K562 (cell line): ENCODE results near the gene CAB39. TPM values are rescaled to one million over a fixed set of nuclear protein-coding genes. Genes with fewer than 3 reads are reported as not detected.

Experiments used
- ATAC-seq: fragments of 200-7000 bp; cut with Tn5 transposase; 3 replicates; pipeline ENCODE4 v1.9.1; 2020; ENCODE audit warnings: moderate library complexity
- BruUV-seq: library from RNA; stranded (reverse); fragments of 400-500 nt; replicated peaks from 2 replicates; lab custom pipeline; 2021; lab: Mats Ljungman, UMichigan
- CTCF ChIA-PET: fragments of 300-600 bp; formaldehyde crosslinking; extraction: SDS; loops from one replicate; lab custom pipeline; 2021; ENCODE audit warnings: low intra/inter-chr PET ratio; lab: Yijun Ruan, JAX
- POLR2A ChIA-PET: fragments of 300-600, 350-650 bp; sonication (Branson Sonifier 250); formaldehyde crosslinking; extraction: SDS; loops from one replicate; lab custom pipeline; 2021; ENCODE audit warnings: antibody characterized with exemption, inconsistent platforms; lab: Yijun Ruan, JAX
- DNase-seq, 4 experiments: peaks; one replicate each; pipeline versions ENCODE4 v3.0.0 to v3.0.0-alpha.2; 2011 to 2018; ENCODE audit warnings: low spot score in 3 of 4, mixed read lengths in 3 of 4; ENCODE audit errors: extremely low read depth in 1 of 4
- FAIRE-seq: peaks from 2 replicates; lab custom pipeline; 2011; peaks lifted over from hg19 to GRCh38; lab: Jason Lieb, UNC
- H2AFZ ChIP-seq: 2 replicates; pipeline ENCODE4 v1.6.0; 2011; ENCODE audit warnings: low read depth, low read length, control low read depth, inconsistent platforms
- H3K27ac ChIP-seq: fragments of 200-600 bp; 3 replicates; pipeline ENCODE4 v1.8.0; 2011; ENCODE audit warnings: low read depth, mild to moderate bottlenecking, control low read depth, inconsistent platforms, low read length, moderate library complexity, mixed read lengths; ENCODE audit errors: extremely low read depth
- H3K27me3 ChIP-seq, 2 experiments: fragments of 300-600 bp in 1 of 2; 2 replicates in 1 of 2; 3 replicates in 1 of 2; pipeline versions ENCODE4 v1.6.0 to v1.8.0; 2011; ENCODE audit warnings: inconsistent platforms in 2 of 2, low read length in 2 of 2, mild to moderate bottlenecking in 1 of 2, mixed read lengths in 1 of 2, moderate library complexity in 1 of 2; ENCODE audit not compliant: control insufficient read depth in 2 of 2, insufficient read depth in 2 of 2
- H3K36me3 ChIP-seq: fragments of 300-600 bp; 3 replicates; pipeline ENCODE4 v1.8.0; 2011; ENCODE audit warnings: mild to moderate bottlenecking, low read length, inconsistent platforms; ENCODE audit not compliant: control insufficient read depth, insufficient read depth
- H3K4me1 ChIP-seq, 2 experiments: fragments of 200-600 bp in 1 of 2; replicated peaks in 1 of 2; 2 replicates in 1 of 2; 3 replicates in 1 of 2; pipeline versions ENCODE4 v1.5.1 to v1.8.0; 2011; ENCODE audit warnings: inconsistent platforms in 2 of 2, low read length in 2 of 2, mild to moderate bottlenecking in 1 of 2, mixed read lengths in 1 of 2, moderate library complexity in 1 of 2; ENCODE audit not compliant: control insufficient read depth in 2 of 2, insufficient read depth in 2 of 2
- H3K4me2 ChIP-seq: 2 replicates; pipeline ENCODE4 v1.6.1; 2011; ENCODE audit warnings: low read length, control low read depth, inconsistent platforms, mixed read lengths; ENCODE audit not compliant: insufficient read depth
- H3K4me3 ChIP-seq: fragments of 200-600 bp; sonication (generic), shearing (Covaris generic); 2 replicates; pipeline ENCODE4 v1.5.1; 2016; ENCODE audit warnings: control low read depth, inconsistent platforms
- H3K79me2 ChIP-seq: fragments of 200-600 bp; 3 replicates; pipeline ENCODE4 v1.8.0; 2011; ENCODE audit warnings: low read length, inconsistent platforms; ENCODE audit not compliant: control insufficient read depth, insufficient read depth
- H3K9ac ChIP-seq, 2 experiments: 2 replicates each; pipeline versions ENCODE4 v1.6.0 to v1.6.1; 2011; ENCODE audit warnings: low read depth in 2 of 2, low read length in 2 of 2, control low read depth in 1 of 2, inconsistent platforms in 1 of 2, mild to moderate bottlenecking in 1 of 2, mixed read lengths in 1 of 2; ENCODE audit not compliant: insufficient read depth in 1 of 2
- H3K9me1 ChIP-seq: one replicate; pipeline ENCODE4 v1.6.0; 2011; ENCODE audit warnings: inconsistent platforms, mild to moderate bottlenecking, low read length, moderate library complexity; ENCODE audit not compliant: control insufficient read depth, insufficient read depth
- H3K9me3 ChIP-seq: replicated peaks from 2 replicates; pipeline ENCODE4 v1.5.1; 2011; ENCODE audit warnings: low read depth, low read length, inconsistent platforms; ENCODE audit not compliant: control insufficient read depth, insufficient read depth
- H4K20me1 ChIP-seq: replicated peaks from 2 replicates; pipeline ENCODE4 v1.6.1; 2011; ENCODE audit warnings: low read length, inconsistent platforms, mixed read lengths; ENCODE audit not compliant: control insufficient read depth, insufficient read depth
- ADNP ChIP-seq: fragments of 200-800 bp; sonication (Bioruptor generic); IDR thresholded peaks from 2 replicates; pipeline ENCODE4 v1.6.1; 2016; ENCODE audit warnings: missing genetic modification characterization, missing compliant biosample characterization
- ELK3 ChIP-seq: fragments of 450-650 bp; formaldehyde crosslinking; IDR thresholded peaks from 2 replicates; pipeline ENCODE4 v1.4.0; 2020; ENCODE audit warnings: mild to moderate bottlenecking
- MBD2 ChIP-seq: sonication (generic); IDR thresholded peaks from 2 replicates; pipeline ENCODE4 v1.6.1; 2016; ENCODE audit warnings: low read depth, borderline replicate concordance
- NCOA1 ChIP-seq: fragments of 450-650 bp; IDR thresholded peaks from 2 replicates; pipeline ENCODE4 v1.6.1; 2016; ENCODE audit warnings: low read depth
- REST ChIP-seq, 2 experiments: fragments of 450-650 bp; formaldehyde crosslinking in 1 of 2; IDR thresholded peaks; 2 replicates each; pipeline versions ENCODE4 v1.4.0 to v1.6.1; 2014 to 2020; ENCODE audit warnings: mild to moderate bottlenecking in 2 of 2, borderline replicate concordance in 1 of 2, low read depth in 1 of 2
- ZKSCAN8 ChIP-seq: fragments of 200-800 bp; sonication (Bioruptor generic); IDR thresholded peaks from 2 replicates; pipeline ENCODE4 v1.6.1; 2016; ENCODE audit warnings: missing genetic modification characterization, missing compliant biosample characterization
- ZNF140 ChIP-seq: fragments of 250-450 bp; sonication (Bioruptor Pico); IDR thresholded peaks from 2 replicates; pipeline ENCODE4 v1.8.0; 2021; ENCODE audit warnings: moderate library complexity, mild to moderate bottlenecking, inconsistent platforms
- ZNF395 ChIP-seq: fragments of 200-800 bp; sonication (Bioruptor generic); IDR thresholded peaks from 2 replicates; pipeline ENCODE4 v1.6.1; 2017; ENCODE audit warnings: missing genetic modification characterization, missing compliant biosample characterization
- ZNF398 ChIP-seq: fragments of 250-450 bp; sonication (Bioruptor Pico); IDR thresholded peaks from 2 replicates; pipeline ENCODE4 v1.8.0; 2021; ENCODE audit warnings: moderate library complexity, mild to moderate bottlenecking, inconsistent platforms
- WGBS: fragments of 100-300 bp; shearing (Covaris generic); methylation state at CpG from one replicate; pipeline ENCODE4 v1.1.6; 2016; ENCODE audit warnings: low coverage, mixed read lengths; ENCODE audit not compliant: insufficient coverage; ENCODE audit errors: missing lambda C conversion rate; 5-methylcytosine and 5-hydroxymethylcytosine counted together
- in situ Hi-C: fragments of 300-500 bp; cut with MboI; formaldehyde crosslinking; loops from 4 replicates; pipeline ENCODE4 v1.15.0; 2018; ENCODE audit warnings: inconsistent platforms, mixed read lengths
- intact Hi-C: fragments of 100-400 bp; cut with micrococcal nuclease; formaldehyde crosslinking; loops from 2 replicates; pipeline ENCODE4 v1.14.2; 2022
- polyA plus RNA-seq, 8 experiments: library from polyadenylated mRNA; depleted of rRNA in 4 of 8; stranded (reverse) in 5 of 8; unstranded in 3 of 8; fragments of >200 nt; fragmentation: Nextera tagmentation in 2 of 8; fragmentation: Illumina TruSeq in 1 of 8; extraction: Ambion mirVana in 2 of 8; extraction: Trizol in 1 of 8; gene quantifications; 2 replicates each; pipeline versions ENCODE4 v1.2.1 to v1.2.3, GENCODE V29; 2011 to 2014; ENCODE audit warnings: inconsistent platforms in 1 of 8, missing spikeins in 1 of 8
- total RNA-seq, 7 experiments: library from RNA; depleted of rRNA in 6 of 7; stranded (reverse); fragments of >200 nt in 6 of 7; fragmentation: Illumina TruSeq in 2 of 7; extraction: Trizol in 2 of 7; gene quantifications; 2 replicates each; pipeline versions ENCODE4 v1.2.1 to v1.2.3, GENCODE V29; 2011 to 2021; ENCODE audit warnings: low replicate concordance in 1 of 7

The CAB39 gene
- total and polyA plus RNA-seq, 9 of the 15 experiments (the other 6 are each of a cell fraction or from before 2014, with no cell fraction given) = 27.2 to 94.4 (median 70.1) TPM

GRCh38 chr2:230738391-230738811, 25.8 kb downstream of the CAB39 start:
- in situ Hi-C loops (no loop called here), intact Hi-C loops (no loop called here)
- DNase-seq (no peak), ATAC-seq (no peak), FAIRE-seq (no peak)
- Histone ChIP-seq H3K79me2 (peaks cover 97% of the 10 kb centered on the region), H3K36me3 (peaks cover 64% of the 10 kb centered on the region), H3K9me1 (no peaks in the 10 kb centered on the region), H3K9me3 (no peaks in the 10 kb centered on the region), H3K4me2 (0 out of 2 replicates have a peak overlapping the region, but pooled peaks have one; percentile 5), H3K4me3 (no peak overlapping the region), H3K27me3 (no peaks in the 10 kb centered on the region), H4K20me1 (peaks cover under 1% of the 10 kb centered on the region; the same call in 1 of the 2 replicates), H2AFZ (no peak overlapping the region), H3K4me1 (peaks cover 4 to 27% of the 10 kb centered on the region in 2 experiments; a peak in 3 of 5 replicates), H3K9ac (no peak overlapping the region; a peak in 1 of 4 replicates), H3K27ac (peak overlapping the region; percentile 44; the same call in 2 of the 3 replicates)
- BruUV-seq = no TSS peak
- WGBS = 92% methylated on average over 1 of the region's 1 CpG
- ChIA-PET CTCF (no interaction called here), POLR2A (interaction anchor here (0.6 kb wide), 1 partner anchor 33 kb away, joined by 3 read pairs; no protein-coding TSS in a partner anchor)
- TF ChIP-seq ZNF395 (CRISPR knock-in tag) (no peak), ZKSCAN8 (CRISPR knock-in tag) (no peak), NCOA1 (no peak), REST (IDR thresholded peaks at IDR 0.05; ENCODE audit: borderline replicate concordance) (no peak), REST (CRISPR knock-in tag; IDR thresholded peaks at IDR 0.05; ENCODE audit: low read depth) (no peak), MBD2 (no peak), ZNF140 (no peak), ELK3 (CRISPR knock-in tag) (no peak), ADNP (no peak), ZNF398 (CRISPR knock-in tag) (no peak)
